ENCODE measurements around the gene NOXA1.

DNA sequence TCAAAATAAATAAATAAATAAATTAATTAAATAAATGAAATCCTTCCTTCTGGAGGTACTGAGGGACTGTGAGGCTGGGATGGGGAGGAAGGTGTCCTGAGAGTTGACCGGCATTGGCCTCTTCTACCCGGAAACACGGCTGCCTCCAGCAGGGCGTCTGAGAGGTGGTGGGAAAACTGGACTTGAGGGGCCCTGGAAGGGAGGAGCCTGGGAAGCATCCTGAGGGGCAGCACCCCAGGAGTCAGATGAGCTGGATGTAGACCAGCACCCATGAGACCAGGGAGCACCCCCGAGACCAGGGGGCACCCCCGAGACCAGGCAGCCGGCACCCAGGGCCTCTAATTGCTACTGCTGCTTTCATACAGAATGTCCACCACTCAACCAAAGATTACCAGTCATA, 44.7 kb downstream of the NOXA1 start:
- no peak for TF ChIP-seq EZH2 (IDR thresholded peaks at IDR 0.05; ENCODE audit: low read length)
- TF ChIP-seq, protein P1, sequence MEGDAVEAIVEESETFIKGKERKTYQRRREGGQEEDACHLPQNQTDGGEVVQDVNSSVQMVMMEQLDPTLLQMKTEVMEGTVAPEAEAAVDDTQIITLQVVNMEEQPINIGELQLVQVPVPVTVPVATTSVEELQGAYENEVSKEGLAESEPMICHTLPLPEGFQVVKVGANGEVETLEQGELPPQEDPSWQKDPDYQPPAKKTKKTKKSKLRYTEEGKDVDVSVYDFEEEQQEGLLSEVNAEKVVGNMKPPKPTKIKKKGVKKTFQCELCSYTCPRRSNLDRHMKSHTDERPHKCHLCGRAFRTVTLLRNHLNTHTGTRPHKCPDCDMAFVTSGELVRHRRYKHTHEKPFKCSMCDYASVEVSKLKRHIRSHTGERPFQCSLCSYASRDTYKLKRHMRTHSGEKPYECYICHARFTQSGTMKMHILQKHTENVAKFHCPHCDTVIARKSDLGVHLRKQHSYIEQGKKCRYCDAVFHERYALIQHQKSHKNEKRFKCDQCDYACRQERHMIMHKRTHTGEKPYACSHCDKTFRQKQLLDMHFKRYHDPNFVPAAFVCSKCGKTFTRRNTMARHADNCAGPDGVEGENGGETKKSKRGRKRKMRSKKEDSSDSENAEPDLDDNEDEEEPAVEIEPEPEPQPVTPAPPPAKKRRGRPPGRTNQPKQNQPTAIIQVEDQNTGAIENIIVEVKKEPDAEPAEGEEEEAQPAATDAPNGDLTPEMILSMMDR (optimal IDR thresholded peaks at IDR 0.05 in 1 of 3, IDR thresholded peaks at IDR 0.05 in 1 of 3, conservative IDR thresholded peaks at IDR 0.05 in 1 of 3; ENCODE audit: extremely low read depth in 1 of 3, insufficient read depth in 2 of 3, low read length in 3 of 3) = no peak

All from keratinocyte (primary cell).